Brain microvascular endothelial cell (primary cell): Measurements from ENCODE around the gene PHAF1.

Experiments
- DNase-seq: peaks from one replicate; pipeline ENCODE4 v3.0.0-alpha.2; 2020
- H3K27ac ChIP-seq: fragments of 250-450 bp; sonication (Bioruptor Pico); 2 replicates; pipeline ENCODE4 v1.5.1; 2020; ENCODE audit warnings: mild to moderate bottlenecking, moderate library complexity
- H3K27me3 ChIP-seq: fragments of 250-450 bp; sonication (Bioruptor Pico); replicated peaks from 2 replicates; pipeline ENCODE4 v1.5.1; 2020; ENCODE audit warnings: mild to moderate bottlenecking
- H3K36me3 ChIP-seq: fragments of 250-450 bp; sonication (Bioruptor Pico); replicated peaks from 2 replicates; pipeline ENCODE4 v1.5.1; 2020; ENCODE audit warnings: mild to moderate bottlenecking
- H3K4me3 ChIP-seq: 2 replicates; pipeline ENCODE4 v1.5.1; 2011; ENCODE audit warnings: low read depth, mild to moderate bottlenecking, control low read depth, low read length, moderate library complexity
- in situ Hi-C: cut with HindIII; loops from 2 replicates; pipeline ENCODE4 v1.10.0; 2017; ENCODE audit warnings: low sequenced_read_pairs, low pct_ligation_motif_present
- TF ChIP-seq, protein P1 (sequence below): IDR thresholded peaks from 2 replicates; pipeline ENCODE4 v1.5.1; 2011; ENCODE audit warnings: low read depth, mild to moderate bottlenecking, moderate library complexity, low read length, control low read depth, inconsistent platforms; ENCODE audit errors: missing control alignments

The PHAF1 gene

DNA sequence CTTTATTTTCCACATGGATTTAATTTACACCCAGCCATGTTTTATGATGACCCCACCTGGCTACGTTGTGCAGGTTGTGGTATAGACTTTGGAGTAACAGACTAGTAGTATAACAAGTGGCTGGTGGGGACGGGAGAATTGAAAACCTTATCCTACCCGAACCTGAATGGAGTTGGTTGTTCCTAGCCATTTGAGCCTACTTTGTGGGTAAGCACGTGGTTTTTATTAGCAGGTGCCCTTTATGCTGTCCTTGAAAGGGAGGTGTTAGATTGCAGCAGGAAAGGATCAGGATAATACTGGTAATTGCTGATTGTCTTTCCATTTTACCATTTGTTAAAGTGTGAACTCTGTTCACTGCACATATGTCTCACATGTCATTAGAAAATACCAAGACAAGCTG lies 31.9 kb upstream of the PHAF1 start:
- TF ChIP-seq, protein P1, sequence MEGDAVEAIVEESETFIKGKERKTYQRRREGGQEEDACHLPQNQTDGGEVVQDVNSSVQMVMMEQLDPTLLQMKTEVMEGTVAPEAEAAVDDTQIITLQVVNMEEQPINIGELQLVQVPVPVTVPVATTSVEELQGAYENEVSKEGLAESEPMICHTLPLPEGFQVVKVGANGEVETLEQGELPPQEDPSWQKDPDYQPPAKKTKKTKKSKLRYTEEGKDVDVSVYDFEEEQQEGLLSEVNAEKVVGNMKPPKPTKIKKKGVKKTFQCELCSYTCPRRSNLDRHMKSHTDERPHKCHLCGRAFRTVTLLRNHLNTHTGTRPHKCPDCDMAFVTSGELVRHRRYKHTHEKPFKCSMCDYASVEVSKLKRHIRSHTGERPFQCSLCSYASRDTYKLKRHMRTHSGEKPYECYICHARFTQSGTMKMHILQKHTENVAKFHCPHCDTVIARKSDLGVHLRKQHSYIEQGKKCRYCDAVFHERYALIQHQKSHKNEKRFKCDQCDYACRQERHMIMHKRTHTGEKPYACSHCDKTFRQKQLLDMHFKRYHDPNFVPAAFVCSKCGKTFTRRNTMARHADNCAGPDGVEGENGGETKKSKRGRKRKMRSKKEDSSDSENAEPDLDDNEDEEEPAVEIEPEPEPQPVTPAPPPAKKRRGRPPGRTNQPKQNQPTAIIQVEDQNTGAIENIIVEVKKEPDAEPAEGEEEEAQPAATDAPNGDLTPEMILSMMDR = no peak
- Histone ChIP-seq H3K27me3 (no peaks in the 10 kb centered on the region), H3K4me3 (no peak overlapping the region), H3K27ac (no peak overlapping the region), H3K36me3 (peaks cover 12% of the 10 kb centered on the region)
- no peak for DNase-seq
- in situ Hi-C loops = no loop called here

DNA sequence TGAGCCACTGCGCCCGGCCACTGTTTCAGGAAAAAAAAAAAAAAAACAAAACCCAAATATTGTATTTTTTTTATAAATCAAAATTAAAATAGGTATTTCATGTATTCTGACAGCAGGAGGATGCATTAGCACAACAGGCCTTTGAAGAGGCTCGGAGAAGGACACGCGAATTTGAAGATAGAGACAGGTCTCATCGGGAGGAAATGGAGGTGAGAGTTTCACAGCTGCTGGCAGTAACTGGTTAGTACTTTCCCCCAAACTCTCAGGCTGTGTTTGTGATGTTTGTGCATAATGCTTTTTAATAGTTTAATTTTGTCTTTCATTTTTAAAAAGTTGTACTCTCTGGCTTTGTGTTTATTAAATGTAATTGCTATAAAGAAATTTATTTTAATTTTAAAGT lies 27.6 kb upstream of the PHAF1 start:
- no peaks in the 10 kb centered on the region for H3K27me3 ChIP-seq
- H3K4me3 ChIP-seq = no peak overlapping the region
- TF ChIP-seq, protein P1 = no peak
- H3K36me3 ChIP-seq = peaks cover 7% of the 10 kb centered on the region
- no peak overlapping the region for H3K27ac ChIP-seq
- in situ Hi-C loops = no loop called here
- no peak for DNase-seq

DNA sequence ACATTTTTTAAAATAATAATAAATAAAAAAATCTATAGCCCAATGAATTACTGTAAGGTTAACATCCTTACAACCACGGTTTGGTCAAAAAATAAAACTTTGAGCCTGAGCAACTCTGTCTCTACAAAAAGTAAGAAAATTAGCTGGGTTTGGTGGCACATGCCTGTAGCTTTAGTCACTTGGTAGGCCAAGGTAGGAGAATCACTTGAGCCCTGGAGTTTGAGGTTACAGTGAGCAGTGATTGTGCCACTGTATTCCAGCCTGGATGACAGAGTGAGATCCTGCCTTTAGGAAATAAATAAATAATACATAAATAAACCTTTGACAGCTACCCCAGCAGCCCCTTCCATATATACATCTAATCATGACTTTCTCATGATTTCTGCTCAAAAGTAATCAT lies 26.9 kb upstream of the PHAF1 start:
- Histone ChIP-seq H3K4me3 (no peak overlapping the region), H3K27me3 (no peaks in the 10 kb centered on the region), H3K36me3 (peaks cover 5% of the 10 kb centered on the region), H3K27ac (no peak overlapping the region)
- TF ChIP-seq, protein P1 = no peak
- no peak for DNase-seq
- in situ Hi-C loops = no loop called here

DNA sequence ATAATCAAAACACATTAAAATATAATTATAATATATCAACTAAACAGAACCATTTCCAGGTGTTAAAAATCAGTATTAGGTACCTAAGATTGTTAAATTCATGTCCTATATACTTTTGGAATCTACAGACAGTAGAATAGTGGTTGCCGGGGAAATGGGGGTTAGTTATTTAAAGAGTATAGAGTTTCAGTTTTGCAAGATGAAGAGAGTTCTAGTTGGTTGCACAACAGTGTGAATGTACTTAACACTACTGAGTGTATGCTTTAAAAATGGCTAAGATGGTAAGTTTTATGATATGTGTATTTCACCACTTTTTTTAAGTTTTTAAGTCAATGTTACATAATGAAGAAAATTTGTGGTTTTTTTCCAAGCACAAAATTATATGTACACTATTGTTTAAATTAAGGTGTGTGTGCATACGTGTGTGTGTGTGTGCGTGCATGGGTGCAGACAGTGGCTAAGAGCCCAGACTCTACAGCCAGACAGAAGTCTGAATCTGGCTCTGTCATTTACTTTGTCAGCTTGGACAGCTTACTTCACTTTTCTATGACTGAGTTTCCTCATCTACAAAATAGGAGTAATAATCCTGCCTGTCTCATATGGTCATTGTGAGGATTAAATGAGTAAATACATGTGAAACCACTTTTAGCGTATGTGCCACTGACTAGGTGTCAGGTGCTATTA lies 25.3 kb upstream of the PHAF1 start:
- Histone ChIP-seq H3K27me3 (no peaks in the 10 kb centered on the region), H3K36me3 (peaks cover 4% of the 10 kb centered on the region), H3K27ac (no peak overlapping the region), H3K4me3 (no peak overlapping the region)
- in situ Hi-C loops = no loop called here
- DNase-seq = no peak
- TF ChIP-seq, protein P1 = no peak

DNA sequence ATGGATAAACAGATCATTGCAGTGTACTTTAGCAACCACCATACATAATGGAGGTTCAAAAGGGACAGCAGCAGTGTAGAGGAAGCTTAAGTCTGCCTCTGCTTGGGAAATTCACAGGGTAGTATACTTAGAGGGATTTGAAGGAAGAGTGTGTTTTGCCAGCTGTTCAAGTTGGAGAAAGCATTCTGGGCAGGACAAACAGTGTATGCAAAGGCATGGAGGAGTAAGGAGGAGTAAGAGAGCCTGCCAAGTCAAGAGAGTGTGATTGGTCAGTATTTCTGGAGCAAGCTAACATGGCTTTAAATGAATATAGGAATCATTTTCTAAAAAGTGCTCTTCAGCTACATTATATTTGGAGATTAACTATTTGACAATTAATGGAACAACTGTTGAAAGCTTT lies 22.9 kb upstream of the PHAF1 start:
- no peak for DNase-seq
- Histone ChIP-seq H3K4me3 (no peak overlapping the region), H3K27ac (no peak overlapping the region), H3K36me3 (peaks cover 4% of the 10 kb centered on the region), H3K27me3 (no peaks in the 10 kb centered on the region)
- in situ Hi-C loops = no loop called here
- TF ChIP-seq, protein P1 = no peak

DNA sequence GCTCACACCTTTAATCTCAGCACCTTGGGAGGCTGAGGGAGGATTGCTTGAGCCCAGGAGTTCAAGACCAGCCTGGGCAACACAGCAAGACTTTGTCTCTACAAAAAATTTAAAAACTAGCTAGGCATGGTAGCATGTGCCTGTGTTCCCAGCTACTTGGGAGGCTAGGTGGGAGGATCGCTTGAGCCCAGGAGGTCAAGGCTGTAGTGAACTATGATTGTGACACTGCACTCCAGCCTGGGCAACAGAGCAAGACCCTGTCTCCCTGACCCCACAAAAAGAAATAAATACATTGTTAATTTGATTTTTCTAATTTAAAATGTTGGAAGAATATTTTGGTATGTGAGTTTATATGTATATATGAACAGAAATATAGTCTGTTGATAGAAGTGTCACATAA lies 22.4 kb upstream of the PHAF1 start:
- Histone ChIP-seq H3K36me3 (peaks cover 2% of the 10 kb centered on the region), H3K27ac (no peak overlapping the region), H3K27me3 (no peaks in the 10 kb centered on the region), H3K4me3 (no peak overlapping the region)
- no peak for DNase-seq
- TF ChIP-seq, protein P1 = no peak
- in situ Hi-C loops = no loop called here
